Stimulated activated naive CD8-positive, alpha-beta T cell treated with anti-CD3 and anti-CD28 coated beads, Interleukin-15, Interleukin-2, amounts not matched to agents 100 ng/mL and 50 ng/mL, for 24 hours (primary cell): Measurements from ENCODE around the gene TSHR.

Source experiments
- H3K27ac Mint-ChIP-seq: one replicate; pipeline ENCODE4 v1.8.0; 2021; ENCODE audit warnings: mild to moderate bottlenecking, mixed read lengths
- H3K27me3 Mint-ChIP-seq: one replicate; pipeline ENCODE4 v1.8.0; 2021; ENCODE audit warnings: mixed read lengths
- H3K36me3 Mint-ChIP-seq: one replicate; pipeline ENCODE4 v1.8.0; 2021; ENCODE audit warnings: low read depth, mixed read lengths
- H3K4me1 Mint-ChIP-seq: one replicate; pipeline ENCODE4 v1.8.0; 2021; ENCODE audit warnings: low read depth, mixed read lengths
- H3K4me3 Mint-ChIP-seq: one replicate; pipeline ENCODE4 v1.8.0; 2021; ENCODE audit warnings: mild to moderate bottlenecking, mixed read lengths
- H3K9me3 Mint-ChIP-seq: one replicate; pipeline ENCODE4 v1.8.0; 2021; ENCODE audit warnings: mixed read lengths

Gene TSHR

GRCh38 chr14:81138429-81138828 is 183.0 kb downstream of the TSHR start:
- Mint-ChIP-seq H3K4me1 (no peaks in the 10 kb centered on the region), H3K27ac (no peak overlapping the region), H3K27me3 (no peaks in the 10 kb centered on the region), H3K9me3 (no peaks in the 10 kb centered on the region), H3K36me3 (no peaks in the 10 kb centered on the region), H3K4me3 (no peak overlapping the region)

GRCh38 chr14:81141426-81141825 is 186.0 kb downstream of the TSHR start:
- Mint-ChIP-seq H3K9me3 (no peaks in the 10 kb centered on the region), H3K36me3 (no peaks in the 10 kb centered on the region), H3K4me3 (no peak overlapping the region), H3K27ac (no peak overlapping the region), H3K27me3 (no peaks in the 10 kb centered on the region), H3K4me1 (no peaks in the 10 kb centered on the region)

- Mint-ChIP-seq H3K27me3 (no peaks in the 10 kb centered on the region), H3K4me3 (no peak overlapping the region), H3K36me3 (no peaks in the 10 kb centered on the region), H3K9me3 (no peaks in the 10 kb centered on the region), H3K27ac (no peak overlapping the region), H3K4me1 (peaks cover 9% of the 10 kb centered on the region)
Measured at GRCh38 chr14:81143793-81144192, 188.4 kb downstream of the TSHR start.

DNA sequence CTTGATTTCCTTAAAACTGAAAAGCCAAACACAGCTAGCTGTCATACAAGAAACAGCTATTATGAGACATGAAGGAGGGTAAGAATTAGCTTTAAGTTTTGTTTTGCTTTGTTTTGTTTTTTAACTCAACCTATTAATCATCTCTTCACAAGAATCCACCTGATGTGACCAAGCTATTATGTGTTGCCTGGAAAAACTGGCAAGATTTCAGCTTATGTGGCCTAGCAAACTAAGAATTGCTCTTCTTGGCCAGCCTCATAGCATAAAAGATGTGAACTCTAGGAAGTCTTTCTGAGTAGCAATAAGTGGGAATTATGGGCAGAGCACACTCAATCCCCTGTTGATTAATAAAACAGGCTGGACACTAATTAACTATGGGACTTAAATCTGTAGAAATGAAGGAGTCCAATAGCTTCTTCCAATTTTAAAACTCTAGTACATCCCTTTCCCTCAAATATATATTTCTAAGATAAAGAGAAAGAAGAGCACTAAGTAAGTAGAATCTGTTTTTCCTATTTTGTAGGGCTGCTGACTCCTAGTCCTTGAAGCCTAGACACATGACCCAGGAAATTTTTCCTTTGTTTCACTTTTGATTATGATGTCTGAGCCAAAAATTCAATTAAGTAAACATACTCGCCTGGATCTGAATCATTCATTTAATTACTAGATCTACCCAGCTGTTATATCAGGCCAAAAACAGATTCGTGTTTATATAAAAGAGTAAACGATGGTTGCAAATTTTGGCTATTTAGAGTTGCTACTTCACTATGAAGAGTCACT is 189.6 kb downstream of the TSHR start:
- Mint-ChIP-seq H3K27ac (no peak overlapping the region), H3K9me3 (no peaks in the 10 kb centered on the region), H3K27me3 (no peaks in the 10 kb centered on the region), H3K4me3 (no peak overlapping the region), H3K4me1 (peaks cover 9% of the 10 kb centered on the region), H3K36me3 (no peaks in the 10 kb centered on the region)

- Mint-ChIP-seq H3K27me3 (no peaks in the 10 kb centered on the region), H3K9me3 (no peaks in the 10 kb centered on the region), H3K4me3 (no peak overlapping the region), H3K36me3 (no peaks in the 10 kb centered on the region), H3K27ac (no peak overlapping the region), H3K4me1 (peaks cover 12% of the 10 kb centered on the region)
Measured at GRCh38 chr14:81147140-81147897, 191.9 kb downstream of the TSHR start.

GRCh38 chr14:81148635-81149034 is 193.2 kb downstream of the TSHR start:
- no peak overlapping the region for H3K27ac Mint-ChIP-seq
- H3K27me3 Mint-ChIP-seq: no peaks in the 10 kb centered on the region
- peaks cover 25% of the 10 kb centered on the region for H3K4me1 Mint-ChIP-seq
- no peaks in the 10 kb centered on the region for H3K9me3 Mint-ChIP-seq
- H3K4me3 Mint-ChIP-seq: no peak overlapping the region
- H3K36me3 Mint-ChIP-seq: no peaks in the 10 kb centered on the region

DNA sequence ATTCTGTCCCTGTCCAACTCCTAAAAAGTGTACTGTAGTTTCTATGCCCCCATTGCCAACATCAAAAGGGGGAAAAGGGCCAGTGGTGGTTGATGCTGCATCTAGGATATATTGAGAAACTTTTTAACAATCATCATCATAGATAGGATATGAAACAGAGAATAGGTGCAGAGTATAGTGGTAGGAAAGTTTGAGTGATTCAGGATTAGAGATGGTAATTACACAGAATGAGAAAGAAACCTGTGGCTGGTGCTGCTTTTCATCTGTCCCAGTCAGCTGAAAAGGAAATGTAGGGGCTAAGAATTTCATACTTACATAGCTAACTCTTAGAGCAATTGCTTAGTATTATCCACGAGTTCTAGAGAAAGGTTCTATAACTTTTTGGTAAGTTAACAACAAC is 197.8 kb downstream of the TSHR start:
- Mint-ChIP-seq H3K4me3 (no peak overlapping the region), H3K27me3 (peaks cover 6% of the 10 kb centered on the region), H3K4me1 (peaks cover 19% of the 10 kb centered on the region), H3K27ac (peak overlapping the region; percentile 10), H3K36me3 (no peaks in the 10 kb centered on the region), H3K9me3 (no peaks in the 10 kb centered on the region)

GRCh38 chr14:81157431-81157830 is 202.0 kb downstream of the TSHR start:
- H3K27me3 Mint-ChIP-seq: peaks cover 6% of the 10 kb centered on the region
- H3K4me1 Mint-ChIP-seq: peaks cover 15% of the 10 kb centered on the region
- H3K36me3 Mint-ChIP-seq: no peaks in the 10 kb centered on the region
- H3K4me3 Mint-ChIP-seq: no peak overlapping the region
- no peak overlapping the region for H3K27ac Mint-ChIP-seq
- no peaks in the 10 kb centered on the region for H3K9me3 Mint-ChIP-seq

DNA sequence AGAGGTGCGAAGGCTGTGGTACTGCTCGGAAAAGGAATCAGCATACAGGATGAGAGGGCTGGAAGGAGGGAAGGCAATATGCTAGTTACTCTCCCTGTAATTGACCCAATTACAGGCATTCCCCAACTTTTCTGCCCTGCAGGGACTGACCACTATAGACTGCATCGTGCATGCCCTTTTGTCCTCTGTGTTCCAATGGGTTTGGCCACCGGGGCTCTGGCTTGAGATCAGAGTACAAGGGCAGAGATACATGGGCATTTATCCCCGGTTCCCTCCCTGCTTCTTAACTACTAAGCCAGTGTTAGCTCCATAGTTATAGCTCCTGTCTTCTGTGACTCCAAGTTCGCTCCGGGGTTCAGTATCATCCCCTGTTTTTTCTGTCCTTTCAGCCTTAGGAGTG is 205.7 kb downstream of the TSHR start:
- Mint-ChIP-seq H3K4me1 (peaks cover 11% of the 10 kb centered on the region), H3K4me3 (no peak overlapping the region), H3K36me3 (no peaks in the 10 kb centered on the region), H3K27ac (no peak overlapping the region), H3K27me3 (no peaks in the 10 kb centered on the region), H3K9me3 (no peaks in the 10 kb centered on the region)

DNA sequence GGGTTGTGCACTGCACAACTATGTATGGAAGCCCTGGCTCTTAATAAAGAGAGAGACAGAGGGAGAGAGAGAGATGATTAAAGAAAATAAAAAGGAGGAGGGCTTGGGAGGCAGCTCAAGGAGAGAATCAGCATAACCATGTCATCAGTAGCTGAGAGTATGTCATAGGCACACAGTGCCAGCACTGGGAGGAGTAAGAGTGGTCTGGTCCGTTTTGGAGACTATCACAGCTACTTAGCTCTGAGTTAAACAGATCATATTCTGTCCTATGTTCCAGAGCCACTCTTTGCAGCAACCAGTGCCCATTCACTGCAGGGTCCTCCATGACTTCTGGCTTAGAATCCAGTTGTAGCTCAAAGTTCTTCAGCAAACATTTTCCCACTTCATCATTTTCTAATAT is 206.3 kb downstream of the TSHR start:
- H3K27me3 Mint-ChIP-seq: no peaks in the 10 kb centered on the region
- no peaks in the 10 kb centered on the region for H3K9me3 Mint-ChIP-seq
- no peak overlapping the region for H3K4me3 Mint-ChIP-seq
- no peak overlapping the region for H3K27ac Mint-ChIP-seq
- peaks cover 11% of the 10 kb centered on the region for H3K4me1 Mint-ChIP-seq
- no peaks in the 10 kb centered on the region for H3K36me3 Mint-ChIP-seq

DNA sequence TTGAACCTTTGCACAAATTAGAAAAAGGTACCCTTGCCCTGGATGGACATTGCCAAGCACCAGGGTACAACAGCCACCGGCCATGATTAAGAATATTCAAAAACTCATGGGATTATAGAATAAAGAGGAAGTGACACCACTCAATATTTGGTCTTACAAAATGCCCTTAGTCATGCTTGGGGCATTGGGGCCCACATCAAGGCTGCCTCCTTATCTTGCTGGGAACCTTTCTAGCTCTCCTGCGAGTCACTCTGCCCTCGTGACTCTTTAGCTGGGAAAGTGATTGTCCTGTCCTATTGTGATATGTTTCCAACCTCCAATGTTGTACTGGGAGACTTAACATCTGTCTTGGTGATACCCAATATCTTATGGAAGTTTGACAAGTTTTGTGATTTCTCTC is 207.5 kb downstream of the TSHR start:
- Mint-ChIP-seq H3K36me3 (no peaks in the 10 kb centered on the region), H3K27ac (peak overlapping the region; percentile 49), H3K4me1 (peaks cover 11% of the 10 kb centered on the region), H3K27me3 (no peaks in the 10 kb centered on the region), H3K9me3 (no peaks in the 10 kb centered on the region), H3K4me3 (no peak overlapping the region)

- Mint-ChIP-seq H3K27ac (no peak overlapping the region), H3K36me3 (no peaks in the 10 kb centered on the region), H3K9me3 (no peaks in the 10 kb centered on the region), H3K27me3 (no peaks in the 10 kb centered on the region), H3K4me1 (peaks cover 13% of the 10 kb centered on the region), H3K4me3 (no peak overlapping the region)
Measured at GRCh38 chr14:81164167-81164774, 208.8 kb downstream of the TSHR start.

GRCh38 chr14:81165188-81165587 is 209.8 kb downstream of the TSHR start:
- H3K27ac Mint-ChIP-seq: no peak overlapping the region
- no peaks in the 10 kb centered on the region for H3K27me3 Mint-ChIP-seq
- no peaks in the 10 kb centered on the region for H3K9me3 Mint-ChIP-seq
- H3K36me3 Mint-ChIP-seq: no peaks in the 10 kb centered on the region
- H3K4me1 Mint-ChIP-seq: peaks cover 20% of the 10 kb centered on the region
- H3K4me3 Mint-ChIP-seq: no peak overlapping the region

- Mint-ChIP-seq H3K36me3 (no peaks in the 10 kb centered on the region), H3K9me3 (no peaks in the 10 kb centered on the region), H3K27ac (no peak overlapping the region), H3K27me3 (no peaks in the 10 kb centered on the region), H3K4me1 (peaks cover 28% of the 10 kb centered on the region), H3K4me3 (no peak overlapping the region)
Measured at GRCh38 chr14:81166121-81166520, 210.7 kb downstream of the TSHR start.

GRCh38 chr14:81169267-81169666 is 213.8 kb downstream of the TSHR start:
- Mint-ChIP-seq H3K36me3 (no peaks in the 10 kb centered on the region), H3K9me3 (no peaks in the 10 kb centered on the region), H3K27me3 (no peaks in the 10 kb centered on the region), H3K4me3 (peak overlapping the region; percentile 90), H3K4me1 (peaks cover 25% of the 10 kb centered on the region), H3K27ac (peak overlapping the region; percentile 97)
